Measurements from ENCODE around the gene WSB1. TPM values are rescaled to one million over a fixed set of nuclear protein-coding genes. Genes with fewer than 3 reads are reported as not detected.

WSB1 gene
- total RNA-seq, 1 experiment from 2014 or later, result 157 TPM

- Histone ChIP-seq H3K9me3 (no peaks in the 10 kb centered on the region), H3K4me3 (ENCODE audit: low read depth, low read length) (no peak overlapping the region), H3K36me3 (ENCODE audit: control insufficient read depth, insufficient read depth, low read length) (no peaks in the 10 kb centered on the region), H3K27me3 (replicated peaks; ENCODE audit: control insufficient read depth, insufficient read depth, low read length) (no peaks in the 10 kb centered on the region), H3K4me1 (peaks cover 17% of the 10 kb centered on the region; the same call in 1 of the 2 replicates)
- ChIA-PET CTCF (no interaction called here), POLR2A (no interaction called here)
- Mint-ChIP-seq H3K4me1 (ENCODE audit: low read depth, unreplicated experiment) (peaks cover 20% of the 10 kb centered on the region), H3K36me3 (ENCODE audit: insufficient read depth, unreplicated experiment) (no peaks in the 10 kb centered on the region), H3K27me3 (ENCODE audit: insufficient read depth, unreplicated experiment) (no peaks in the 10 kb centered on the region), H3K4me3 (ENCODE audit: unreplicated experiment) (no peak overlapping the region), H3K27ac (ENCODE audit: unreplicated experiment) (no peak overlapping the region), H3K9me3 (ENCODE audit: unreplicated experiment) (no peaks in the 10 kb centered on the region)
- DNase-seq, result no peak
- TF ChIP-seq CTCF (IDR thresholded peaks at IDR 0.05; ENCODE audit: insufficient read depth in 1 of 2, low read depth in 1 of 2, low read length in 1 of 2, severe bottlenecking in 1 of 2, unreplicated experiment in 1 of 2), result no peak
- no TSS peak for BruUV-seq (replicated peaks)
- intact Hi-C loops (cut with micrococcal nuclease; ENCODE audit: unreplicated experiment), result no loop called here
Observed at GRCh38 chr17:27341041-27341471, 47.1 kb downstream of the WSB1 start.

GRCh38 chr17:27342059-27342458, 48.1 kb downstream of the WSB1 start:
- Histone ChIP-seq H3K9me3 (no peaks in the 10 kb centered on the region), H3K4me3 (ENCODE audit: low read depth, low read length) (no peak overlapping the region), H3K4me1 (peaks cover 17% of the 10 kb centered on the region; the same call in 1 of the 2 replicates), H3K27me3 (replicated peaks; ENCODE audit: control insufficient read depth, insufficient read depth, low read length) (no peaks in the 10 kb centered on the region), H3K36me3 (ENCODE audit: control insufficient read depth, insufficient read depth, low read length) (no peaks in the 10 kb centered on the region; the same call in 1 of the 2 replicates)
- TF ChIP-seq CTCF (IDR thresholded peaks at IDR 0.05; ENCODE audit: insufficient read depth in 1 of 2, low read depth in 1 of 2, low read length in 1 of 2, severe bottlenecking in 1 of 2, unreplicated experiment in 1 of 2), result no peak
- BruUV-seq (replicated peaks), result no TSS peak
- DNase-seq, result no peak
- no peak overlapping the region for H3K27ac Mint-ChIP-seq (ENCODE audit: unreplicated experiment)
- no peaks in the 10 kb centered on the region for H3K36me3 Mint-ChIP-seq (ENCODE audit: insufficient read depth, unreplicated experiment)
- intact Hi-C loops (cut with micrococcal nuclease; ENCODE audit: unreplicated experiment), result no loop called here
- ChIA-PET POLR2A (no interaction called here), CTCF (no interaction called here)
- no peak overlapping the region for H3K4me3 Mint-ChIP-seq (ENCODE audit: unreplicated experiment)
- H3K27me3 Mint-ChIP-seq (ENCODE audit: insufficient read depth, unreplicated experiment), result no peaks in the 10 kb centered on the region
- H3K4me1 Mint-ChIP-seq (ENCODE audit: low read depth, unreplicated experiment), result peaks cover 20% of the 10 kb centered on the region
- no peaks in the 10 kb centered on the region for H3K9me3 Mint-ChIP-seq (ENCODE audit: unreplicated experiment)

DNA sequence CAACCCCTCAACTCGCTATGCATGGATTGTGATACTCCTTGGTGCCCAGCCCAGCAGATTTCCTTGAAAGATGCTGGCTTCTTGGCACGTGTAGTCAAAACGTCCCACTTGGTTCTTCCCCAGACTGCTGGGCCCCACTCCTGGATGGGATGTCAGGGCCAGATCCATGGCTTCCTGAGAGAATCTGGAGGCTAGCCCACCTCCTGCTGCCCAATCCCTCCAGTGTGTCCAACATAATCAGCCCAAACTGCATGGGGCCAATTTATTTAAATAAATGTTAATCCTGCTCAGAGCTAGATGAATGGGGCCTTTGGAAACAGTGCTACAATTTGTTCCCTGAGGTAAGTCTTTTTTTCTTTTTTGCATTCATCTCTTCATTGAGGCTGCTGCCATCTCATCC, 49.4 kb downstream of the WSB1 start:
- Mint-ChIP-seq H3K4me3 (ENCODE audit: unreplicated experiment) (no peak overlapping the region), H3K36me3 (ENCODE audit: insufficient read depth, unreplicated experiment) (no peaks in the 10 kb centered on the region), H3K27me3 (ENCODE audit: insufficient read depth, unreplicated experiment) (no peaks in the 10 kb centered on the region), H3K4me1 (ENCODE audit: low read depth, unreplicated experiment) (peaks cover 19% of the 10 kb centered on the region), H3K27ac (ENCODE audit: unreplicated experiment) (no peak overlapping the region), H3K9me3 (ENCODE audit: unreplicated experiment) (no peaks in the 10 kb centered on the region)
- DNase-seq, result no peak
- Histone ChIP-seq H3K9me3 (no peaks in the 10 kb centered on the region), H3K27me3 (replicated peaks; ENCODE audit: control insufficient read depth, insufficient read depth, low read length) (no peaks in the 10 kb centered on the region), H3K4me3 (ENCODE audit: low read depth, low read length) (no peak overlapping the region), H3K36me3 (ENCODE audit: control insufficient read depth, insufficient read depth, low read length) (no peaks in the 10 kb centered on the region; the same call in 1 of the 2 replicates), H3K4me1 (peaks cover 17% of the 10 kb centered on the region; the same call in 1 of the 2 replicates)
- CTCF ChIA-PET, result interaction anchor here (2.8 kb wide), 1 partner anchor 10 kb away, joined by 10 read pairs; no protein-coding TSS in a partner anchor
- no TSS peak for BruUV-seq (replicated peaks)
- POLR2A ChIA-PET, result no interaction called here
- intact Hi-C loops (cut with micrococcal nuclease; ENCODE audit: unreplicated experiment), result no loop called here
- TF ChIP-seq CTCF (IDR thresholded peaks at IDR 0.05; ENCODE audit: insufficient read depth in 1 of 2, low read depth in 1 of 2, low read length in 1 of 2, severe bottlenecking in 1 of 2, unreplicated experiment in 1 of 2), result no peak
